NCI-H2196 (cell line): ENCODE data around the gene MYCBPAP.

Experiments
- DNase-seq: peaks from one replicate; lab custom pipeline; 2025; ENCODE audit not compliant: unreplicated experiment; lab: John Stamatoyannopoulos, UW

MYCBPAP gene

GRCh38 chr17:50536683-50537646 is 28.7 kb downstream of the MYCBPAP start:
- DNase-seq, result no peak

- DNase-seq, result no peak
Observed at GRCh38 chr17:50537721-50538548, 29.7 kb downstream of the MYCBPAP start.

GRCh38 chr17:50538549-50539410 is 30.5 kb downstream of the MYCBPAP start:
- DNase-seq, result no peak

- DNase-seq, result peak; percentile 52
Observed at GRCh38 chr17:50539762-50540559, 31.7 kb downstream of the MYCBPAP start.

- DNase-seq, result no peak
Observed at GRCh38 chr17:50540560-50541401, 32.5 kb downstream of the MYCBPAP start.

GRCh38 chr17:50541402-50541715 is 33.1 kb downstream of the MYCBPAP start:
- DNase-seq, result no peak

- DNase-seq, result peak; percentile 89
Observed at GRCh38 chr17:50541716-50542688, 33.8 kb downstream of the MYCBPAP start.

- DNase-seq, result peak; percentile 72
Observed at GRCh38 chr17:50542795-50543774, 34.8 kb downstream of the MYCBPAP start.

GRCh38 chr17:50544516-50544915 is 36.3 kb downstream of the MYCBPAP start:
- no peak for DNase-seq

- DNase-seq, result no peak
Observed at GRCh38 chr17:50545311-50545710, 37.1 kb downstream of the MYCBPAP start.

GRCh38 chr17:50546701-50547034 is 38.4 kb downstream of the MYCBPAP start:
- no peak for DNase-seq

- DNase-seq, result peak; percentile 93
Observed at GRCh38 chr17:50547035-50547735, 38.9 kb downstream of the MYCBPAP start, which contains the start of gene SPATA20. SPATA20 (plus strand) TSS chr17:50547174; CDS start chr17:50547209, 35 bp downstream.

GRCh38 chr17:50547736-50548083 is 39.5 kb downstream of the MYCBPAP start:
- DNase-seq, result no peak

- no peak for DNase-seq
Observed at GRCh38 chr17:50548831-50549230, 40.6 kb downstream of the MYCBPAP start.

GRCh38 chr17:50549256-50549941 is 41.2 kb downstream of the MYCBPAP start:
- DNase-seq, result no peak

- no peak for DNase-seq
Observed at GRCh38 chr17:50549969-50550368, 41.7 kb downstream of the MYCBPAP start.
